22Rv1 (cell line): ENCODE measurements around the gene IGFBP5.

Experiments
- ZFX ChIP-seq: fragments of 450-650 bp; IDR thresholded peaks from 2 replicates; pipeline ENCODE4 v1.6.1; 2017; ENCODE audit warnings: antibody characterized with exemption, borderline replicate concordance
- TF ChIP-seq, protein P1 (sequence below): fragments of 450-650 bp; IDR thresholded peaks from 2 replicates; pipeline ENCODE4 v1.5.1; 2017; ENCODE audit warnings: mild to moderate bottlenecking

DNA sequence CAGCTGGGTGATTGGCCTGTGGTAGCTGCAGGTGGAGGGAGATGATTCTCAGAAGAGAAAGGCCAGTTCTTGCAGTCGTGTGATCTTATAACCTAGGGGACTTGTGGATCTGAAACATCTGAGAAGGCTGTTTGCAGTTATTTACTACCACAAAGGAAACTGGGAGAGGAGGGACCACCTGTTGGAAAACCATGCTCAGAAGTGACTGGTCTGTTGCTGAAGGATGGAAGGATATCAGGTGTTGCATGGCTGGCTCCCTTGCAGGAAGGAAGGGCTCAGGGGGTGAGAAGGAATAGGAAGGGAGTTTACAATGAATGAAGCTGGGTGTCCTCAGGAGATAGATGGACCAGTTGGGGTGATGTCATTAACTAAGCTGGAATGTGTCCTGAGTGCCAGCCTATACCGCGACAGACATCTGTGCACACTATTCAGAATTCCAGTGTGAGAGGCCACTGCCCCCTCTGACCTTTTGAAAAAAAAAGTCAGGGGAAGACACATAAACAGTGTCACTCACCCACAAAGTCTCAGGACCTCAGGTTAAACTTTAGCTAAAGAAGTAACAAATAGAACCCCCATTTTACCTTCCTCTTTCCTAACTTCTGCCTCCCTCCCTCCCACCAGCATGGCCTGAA, 44.6 kb downstream of the IGFBP5 start:
- TF ChIP-seq, protein P1, sequence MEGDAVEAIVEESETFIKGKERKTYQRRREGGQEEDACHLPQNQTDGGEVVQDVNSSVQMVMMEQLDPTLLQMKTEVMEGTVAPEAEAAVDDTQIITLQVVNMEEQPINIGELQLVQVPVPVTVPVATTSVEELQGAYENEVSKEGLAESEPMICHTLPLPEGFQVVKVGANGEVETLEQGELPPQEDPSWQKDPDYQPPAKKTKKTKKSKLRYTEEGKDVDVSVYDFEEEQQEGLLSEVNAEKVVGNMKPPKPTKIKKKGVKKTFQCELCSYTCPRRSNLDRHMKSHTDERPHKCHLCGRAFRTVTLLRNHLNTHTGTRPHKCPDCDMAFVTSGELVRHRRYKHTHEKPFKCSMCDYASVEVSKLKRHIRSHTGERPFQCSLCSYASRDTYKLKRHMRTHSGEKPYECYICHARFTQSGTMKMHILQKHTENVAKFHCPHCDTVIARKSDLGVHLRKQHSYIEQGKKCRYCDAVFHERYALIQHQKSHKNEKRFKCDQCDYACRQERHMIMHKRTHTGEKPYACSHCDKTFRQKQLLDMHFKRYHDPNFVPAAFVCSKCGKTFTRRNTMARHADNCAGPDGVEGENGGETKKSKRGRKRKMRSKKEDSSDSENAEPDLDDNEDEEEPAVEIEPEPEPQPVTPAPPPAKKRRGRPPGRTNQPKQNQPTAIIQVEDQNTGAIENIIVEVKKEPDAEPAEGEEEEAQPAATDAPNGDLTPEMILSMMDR: no peak
- TF ChIP-seq ZFX: no peak
